Adipose tissue (tissue), 3 donors: Measurements from ENCODE around the gene DNAJC13. TPM values are rescaled to one million over a fixed set of nuclear protein-coding genes. Genes with fewer than 3 reads are reported as not detected.

Experiments used
- H3K27ac ChIP-seq: one replicate; pipeline ENCODE4 v1.5.1; 2013; ENCODE audit warnings: low read depth, low read length
- WGBS, 3 donors: extraction: QIAGEN DNeasy Blood & Tissue Kit; methylation state at CpG; one replicate each; pipeline ENCODE4 v1.1.7; 2013; 5-methylcytosine and 5-hydroxymethylcytosine counted together
- polyA plus RNA-seq, 3 donors: library from polyadenylated mRNA; stranded (reverse); fragments of 200-250 nt; gene quantifications; one replicate each; pipeline ENCODE4 v1.2.3, GENCODE V29; 2013
- donor health status: healthy with polysubstance abuse.
- donor health status: Bipolar disorder and iron deficiency.
- donor health status: healthy.

Gene DNAJC13
- polyA plus RNA-seq, 3 donors = 5.7 to 15.3 (median 9.8) TPM

DNA sequence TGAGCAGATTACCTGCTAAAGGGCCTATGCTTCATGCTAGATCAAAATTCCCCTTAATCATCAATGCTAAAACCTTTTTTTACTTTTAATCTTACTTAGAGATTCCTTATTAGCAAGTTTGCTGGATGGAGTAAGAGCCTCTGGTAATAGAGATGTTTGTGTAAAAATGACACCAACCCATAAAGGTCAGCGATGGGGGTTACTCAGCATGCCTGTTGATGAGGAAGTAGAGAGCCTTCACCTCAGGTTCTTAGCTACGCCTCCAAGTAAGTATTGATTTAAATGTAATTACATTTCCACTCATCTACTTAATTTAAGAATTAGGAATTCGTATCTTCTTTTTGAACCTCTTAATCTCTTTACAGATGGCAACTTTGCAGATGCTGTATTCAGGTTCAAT is 38.8 kb downstream of the DNAJC13 start:
- 64 to 97% (median 75%) methylated on average over 3 of the region's 3 CpGs for WGBS, 3 donors

DNA sequence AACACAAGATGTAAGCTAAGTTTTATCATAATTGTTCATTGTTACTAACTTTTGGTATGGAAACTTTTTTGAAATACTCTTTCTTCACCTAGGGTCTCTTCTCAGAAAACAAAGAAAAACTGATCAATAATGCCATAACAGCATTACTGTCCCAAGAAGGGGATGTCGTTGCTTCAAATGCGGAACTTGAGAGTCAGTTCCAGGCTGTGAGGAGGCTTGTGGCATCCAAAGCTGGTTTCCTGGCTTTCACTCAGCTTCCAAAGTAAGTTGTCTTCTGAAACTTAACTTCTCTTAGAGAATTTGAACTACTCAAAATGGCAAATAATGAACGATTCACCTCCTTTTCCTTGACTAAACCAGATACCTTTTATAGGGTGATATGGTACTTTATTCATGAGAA is 39.3 kb downstream of the DNAJC13 start:
- 66 to 88% (median 76%) methylated on average over 3 of the region's 3 CpGs for WGBS, 3 donors
- no peak overlapping the region for H3K27ac ChIP-seq

More for the DNA sequence above, 38.8 kb downstream of the DNAJC13 start:
- no peak overlapping the region for H3K27ac ChIP-seq

DNA sequence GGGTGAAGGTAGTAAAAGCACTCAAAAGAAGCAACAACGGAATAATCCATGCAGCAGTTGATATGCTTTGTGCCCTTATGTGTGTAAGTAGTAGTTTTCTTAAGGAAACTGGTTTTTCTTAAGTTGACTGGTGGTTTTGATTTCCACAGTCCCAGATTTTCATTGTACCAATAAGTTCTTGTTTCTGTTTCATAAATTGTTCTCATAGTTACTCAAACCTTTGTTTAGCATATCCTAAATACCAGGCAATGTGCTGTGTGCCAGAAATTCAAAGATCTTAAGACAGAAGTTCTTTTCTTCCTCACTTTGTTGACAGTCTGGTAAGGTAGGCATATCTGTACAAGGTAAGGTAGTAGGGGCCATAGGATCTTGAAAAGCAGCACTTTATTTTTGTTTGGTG is 40.0 kb downstream of the DNAJC13 start:
- WGBS, 3 donors = 75 to 97% (median 85%) methylated on average over 1 of the region's 1 CpG
- H3K27ac ChIP-seq = no peak overlapping the region

DNA sequence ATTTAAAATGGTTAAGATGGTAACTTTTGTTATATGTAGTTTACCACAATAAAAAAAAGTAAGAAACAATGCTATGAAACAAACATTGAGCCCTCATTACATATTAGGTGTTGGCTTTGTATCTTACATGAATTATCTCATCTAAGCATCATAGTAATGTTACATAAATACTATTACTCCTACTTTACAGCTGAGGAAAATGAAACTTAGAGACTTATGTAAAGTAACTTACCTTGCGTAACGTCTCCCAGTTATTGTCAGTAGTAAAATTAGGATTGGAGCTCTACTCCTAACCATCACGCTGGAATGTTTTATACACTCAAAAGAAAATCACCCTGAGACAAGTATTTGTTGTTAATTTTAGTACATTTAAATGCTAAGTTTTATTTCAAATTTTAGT is 42.2 kb downstream of the DNAJC13 start:
- H3K27ac ChIP-seq = no peak overlapping the region
- whole genome bisulfite sequencing, 3 donors = 77 to 99% (median 84%) methylated on average over 3 of the region's 3 CpGs

DNA sequence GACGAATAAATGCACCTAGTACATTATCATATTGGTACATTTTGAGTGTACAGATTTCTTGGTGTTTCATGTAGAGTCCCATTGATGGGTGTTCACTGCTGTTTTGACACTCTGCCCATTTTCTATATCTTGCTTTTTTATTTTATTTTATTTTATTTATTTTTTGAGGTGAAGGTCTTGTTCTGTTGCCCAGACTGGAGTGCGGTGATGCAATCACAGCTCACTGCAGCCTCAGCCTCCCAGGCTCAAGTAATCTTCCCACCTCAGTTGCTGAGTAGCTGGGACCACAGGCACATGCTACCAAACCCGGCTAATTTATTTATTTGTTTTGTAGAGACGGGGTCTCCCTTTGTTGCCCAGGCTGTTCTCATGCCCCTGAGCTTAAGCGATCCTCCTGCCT is 44.2 kb downstream of the DNAJC13 start:
- WGBS, 3 donors = 95 to 99% (median 98%) methylated on average over 5 of the region's 5 CpGs
- no peak overlapping the region for H3K27ac ChIP-seq

DNA sequence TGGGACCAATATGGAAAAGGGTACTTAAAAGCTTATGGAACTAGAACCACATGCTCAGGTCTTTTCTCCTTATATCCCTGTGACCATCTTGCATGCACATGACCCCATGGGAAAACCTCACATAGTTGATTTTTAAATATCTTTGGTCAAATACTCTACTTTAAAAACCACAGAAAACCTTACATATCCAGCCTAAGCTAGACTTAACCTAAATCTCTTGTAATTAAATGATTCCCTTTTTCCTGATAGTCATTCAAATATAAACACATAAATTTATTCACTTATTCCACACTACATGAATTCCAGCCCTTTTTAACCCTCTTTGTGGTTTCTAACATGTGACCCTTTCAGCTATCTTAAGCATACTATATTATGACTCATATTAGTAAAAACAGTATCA is 46.8 kb downstream of the DNAJC13 start:
- no peak overlapping the region for H3K27ac ChIP-seq

DNA sequence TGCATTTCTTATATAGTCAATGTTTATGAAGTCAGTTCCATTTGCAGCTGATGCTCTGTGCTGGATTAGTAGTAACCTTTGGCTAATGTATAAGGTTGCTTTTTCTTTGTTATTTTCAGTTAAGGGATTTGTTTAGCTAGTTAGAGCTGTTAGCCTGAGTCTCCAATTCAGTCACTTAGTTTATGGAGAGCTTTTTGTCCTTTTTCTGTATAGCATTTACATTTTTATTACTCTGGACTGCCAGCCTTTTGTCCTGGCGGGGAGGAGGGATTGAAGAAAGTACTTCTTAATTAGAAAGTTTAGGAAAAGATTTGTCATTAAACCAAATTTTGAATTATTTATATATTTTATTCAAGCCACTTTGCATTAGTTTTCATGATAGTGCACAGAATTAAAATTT is 52.0 kb downstream of the DNAJC13 start:
- 51 to 100% (median 97%) methylated on average over 1 of the region's 1 CpG for whole genome bisulfite sequencing, 3 donors
- no peak overlapping the region for H3K27ac ChIP-seq

DNA sequence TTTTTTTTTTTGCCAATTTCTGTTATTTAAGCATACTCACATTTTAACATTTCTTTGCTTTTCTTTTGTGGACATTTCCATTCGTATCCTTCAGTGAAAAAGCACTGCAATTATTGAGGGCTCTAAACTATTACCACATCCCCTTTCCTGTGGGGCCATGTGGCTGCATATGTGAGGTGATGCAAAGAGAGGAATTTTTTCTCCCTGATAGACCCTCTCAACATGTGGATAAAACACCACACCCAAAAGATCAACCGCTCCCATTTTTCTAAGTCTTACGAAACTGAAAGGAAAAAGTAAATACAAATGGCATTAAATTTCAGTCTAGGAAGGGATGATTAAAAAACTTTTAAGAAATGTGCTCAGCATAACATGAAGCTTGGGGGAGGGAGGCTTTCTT is 68.8 kb downstream of the DNAJC13 start:
- no peak overlapping the region for H3K27ac ChIP-seq
- 47 to 86% (median 60%) methylated on average over 3 of the region's 3 CpGs for WGBS, 3 donors

DNA sequence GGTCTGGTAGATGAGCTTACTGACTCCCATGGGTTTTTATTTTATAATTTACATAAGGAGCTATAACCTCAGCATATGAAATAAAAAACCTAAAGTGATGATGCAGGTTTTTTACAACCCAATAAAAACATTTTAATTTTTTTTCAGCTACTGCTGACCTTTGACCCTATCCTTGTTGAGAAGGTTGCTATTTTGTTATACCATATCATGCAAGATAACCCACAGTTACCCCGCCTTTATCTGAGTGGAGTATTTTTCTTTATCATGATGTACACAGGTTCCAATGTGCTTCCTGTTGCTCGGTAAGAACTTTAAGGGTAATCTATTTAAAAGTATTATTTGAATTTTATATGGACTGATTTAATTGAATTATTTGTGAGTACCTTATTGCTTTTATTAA is 70.8 kb downstream of the DNAJC13 start:
- 46 to 81% (median 72%) methylated on average over 2 of the region's 2 CpGs for WGBS, 3 donors
- H3K27ac ChIP-seq = no peak overlapping the region

DNA sequence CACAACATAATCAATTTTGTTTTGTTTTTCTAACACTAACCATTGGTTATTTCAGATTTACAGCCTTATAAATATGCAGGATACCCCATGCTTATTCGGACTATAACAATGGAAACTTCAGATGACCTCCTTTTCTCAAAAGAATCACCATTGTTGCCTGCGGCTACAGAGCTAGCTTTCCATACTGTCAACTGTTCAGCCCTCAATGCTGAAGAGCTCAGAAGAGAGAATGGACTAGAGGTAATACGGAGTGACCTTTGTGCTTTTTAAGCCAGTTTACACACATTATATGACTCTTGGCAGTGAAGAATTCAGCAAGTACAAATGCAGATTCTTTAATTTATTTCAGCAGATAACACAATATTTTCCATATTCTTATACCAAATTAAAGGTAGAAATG is 81.8 kb downstream of the DNAJC13 start:
- no peak overlapping the region for H3K27ac ChIP-seq
- 95 to 96% (median 95%) methylated on average over 3 of the region's 3 CpGs for WGBS, 3 donors

DNA sequence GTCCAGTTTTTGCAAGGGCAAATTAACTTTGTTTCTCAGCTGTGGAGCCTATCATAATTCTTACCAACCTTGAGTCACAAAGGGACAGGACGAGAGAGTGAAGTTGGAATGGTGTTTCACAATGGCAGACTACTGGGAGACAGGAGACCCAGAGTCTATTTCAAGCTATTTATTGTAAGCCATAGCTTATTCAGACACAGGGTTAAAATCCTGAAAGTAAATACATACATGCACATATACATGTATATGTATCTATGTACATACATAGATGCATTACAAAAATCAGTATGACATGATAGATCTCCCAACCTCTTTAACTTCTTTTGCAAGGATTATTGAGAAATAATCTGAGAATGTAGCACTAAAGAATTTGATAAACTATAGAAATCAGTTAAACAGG is 86.3 kb downstream of the DNAJC13 start:
- 63 to 92% (median 73%) methylated on average over 1 of the region's 1 CpG for WGBS, 3 donors
- H3K27ac ChIP-seq = no peak overlapping the region

DNA sequence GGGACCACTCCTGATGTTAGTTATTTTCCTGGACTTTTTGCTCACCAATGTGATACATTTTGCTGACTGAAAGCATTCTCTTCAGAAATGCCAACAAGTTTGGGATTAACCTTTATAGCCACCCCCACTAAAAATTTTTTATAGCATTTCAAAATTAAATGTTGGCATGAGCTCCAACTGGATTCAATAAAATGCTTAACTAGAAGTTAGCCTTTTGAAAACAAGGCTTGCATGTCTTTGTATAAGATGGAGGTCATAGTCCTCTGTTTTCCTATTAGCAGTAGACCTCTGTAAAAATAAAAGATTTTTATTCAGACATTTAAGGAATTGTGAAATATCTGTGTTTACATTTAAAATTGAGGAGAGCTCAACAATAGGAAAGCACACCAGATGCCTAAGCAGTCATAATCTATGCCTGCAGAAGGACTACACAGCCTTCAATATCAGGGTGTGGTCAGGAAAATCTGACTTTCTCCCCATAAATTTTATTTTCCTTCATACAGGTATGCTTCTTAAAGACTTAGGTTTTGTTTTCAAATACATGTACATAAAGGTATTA is 87.2 kb downstream of the DNAJC13 start:
- no peak overlapping the region for H3K27ac ChIP-seq

DNA sequence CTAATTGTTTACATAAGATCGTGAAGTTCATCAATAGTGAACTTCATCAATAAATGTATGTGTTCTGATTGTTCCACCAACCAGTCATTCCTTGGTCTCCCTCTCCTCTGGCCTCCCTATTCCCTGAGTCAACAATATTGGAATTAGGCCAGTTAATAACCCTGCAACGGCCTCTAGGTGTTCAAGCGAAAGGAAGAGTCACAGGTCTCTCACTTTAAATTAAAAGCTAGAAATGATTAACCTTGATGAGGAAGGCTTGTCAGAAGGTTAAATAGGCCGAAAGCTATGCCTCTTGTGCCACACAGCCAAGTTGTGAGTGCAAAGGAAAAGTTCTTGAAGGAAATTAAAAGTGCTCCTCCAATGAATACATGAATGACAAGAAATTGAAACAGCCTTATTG is 90.4 kb downstream of the DNAJC13 start:
- WGBS, 3 donors = 68 to 98% (median 96%) methylated on average over 4 of the region's 4 CpGs
- H3K27ac ChIP-seq = no peak overlapping the region

DNA sequence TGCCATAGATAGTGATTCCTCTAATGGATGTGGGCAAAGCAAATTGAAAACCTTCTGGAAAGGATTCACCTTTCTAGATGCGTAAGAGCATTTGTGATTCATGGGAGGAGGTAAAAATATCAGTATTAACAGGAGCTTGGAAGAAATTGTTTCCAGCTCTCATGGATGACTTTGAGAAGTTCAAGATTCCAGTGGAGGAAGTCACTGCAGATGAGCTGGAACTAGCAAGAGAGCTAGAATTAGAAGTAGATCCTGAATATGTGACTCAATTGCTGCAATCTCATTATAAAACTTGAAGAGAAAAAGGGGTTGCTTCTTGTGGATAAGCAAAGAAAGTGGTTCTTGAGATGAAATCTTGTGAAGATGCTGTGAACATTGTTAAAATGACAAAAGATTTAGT is 91.8 kb downstream of the DNAJC13 start:
- H3K27ac ChIP-seq = no peak overlapping the region
- WGBS, 3 donors = 97 to 100% (median 98%) methylated on average over 1 of the region's 1 CpG

DNA sequence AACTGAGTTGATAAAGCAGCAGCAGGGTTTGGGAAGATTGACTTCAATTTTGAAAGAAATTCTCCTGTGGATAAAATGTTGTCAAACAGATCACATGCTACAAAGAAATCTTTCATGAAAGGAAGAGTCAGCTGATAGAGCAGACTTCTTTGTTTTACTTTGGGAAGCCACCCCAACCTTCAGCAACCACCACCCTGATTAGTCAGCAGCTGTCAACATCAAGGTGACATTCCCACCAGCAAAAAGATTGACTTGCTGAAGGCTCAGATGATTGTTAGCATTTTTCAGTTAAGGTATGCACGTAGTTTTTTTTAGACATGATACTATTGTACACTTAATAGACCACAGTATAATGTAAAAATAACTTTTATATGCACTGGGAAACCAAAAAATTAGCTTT is 92.2 kb downstream of the DNAJC13 start:
- WGBS, 3 donors = 80 to 97% (median 91%) methylated on average over 1 of the region's 1 CpG

DNA sequence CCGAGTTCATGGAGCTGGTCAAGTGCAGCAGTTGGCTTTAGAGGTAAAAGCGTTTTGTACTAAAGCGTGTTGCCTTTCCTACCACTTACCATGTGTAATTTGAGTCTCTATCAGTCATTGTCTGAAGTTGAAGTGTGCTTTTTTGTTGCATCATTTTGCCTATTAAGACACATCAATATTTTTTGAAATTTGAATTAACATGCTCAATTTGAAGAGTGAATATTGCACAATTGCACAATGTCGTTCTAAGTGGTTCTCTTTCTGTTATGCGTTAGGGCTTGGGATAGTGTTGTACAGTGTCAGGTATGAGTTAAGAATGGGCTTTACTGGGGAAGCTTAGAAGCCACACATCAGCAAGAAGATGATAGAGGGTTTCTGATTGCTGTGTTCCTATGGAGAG is 95.8 kb downstream of the DNAJC13 start:
- no peak overlapping the region for H3K27ac ChIP-seq
- WGBS, 3 donors = 87 to 97% (median 93%) methylated on average over 5 of the region's 5 CpGs

More for the DNA sequence above, 92.2 kb downstream of the DNAJC13 start:
- no peak overlapping the region for H3K27ac ChIP-seq

DNA sequence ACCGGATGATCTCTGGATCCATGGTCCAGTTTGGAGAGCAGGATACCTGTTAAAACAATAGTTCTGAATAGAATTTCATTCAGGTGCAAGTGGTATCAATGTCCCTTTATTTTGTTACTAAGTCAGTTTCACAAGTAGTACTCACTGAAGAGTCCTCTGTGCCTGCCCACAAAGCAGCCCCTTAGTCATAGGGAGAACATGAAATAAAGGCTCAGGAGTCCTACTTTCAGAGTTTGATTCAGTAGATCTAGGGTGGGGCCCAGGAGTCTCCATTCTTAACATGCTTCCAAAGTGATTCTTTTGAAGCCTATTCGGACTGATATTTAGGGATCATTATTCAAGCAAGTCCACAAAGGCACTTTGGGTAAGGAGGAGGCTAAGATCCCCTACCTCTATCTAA is 100.0 kb downstream of the DNAJC13 start:
- WGBS, 3 donors = 96 to 97% (median 97%) methylated on average over 2 of the region's 2 CpGs
- H3K27ac ChIP-seq = no peak overlapping the region

DNA sequence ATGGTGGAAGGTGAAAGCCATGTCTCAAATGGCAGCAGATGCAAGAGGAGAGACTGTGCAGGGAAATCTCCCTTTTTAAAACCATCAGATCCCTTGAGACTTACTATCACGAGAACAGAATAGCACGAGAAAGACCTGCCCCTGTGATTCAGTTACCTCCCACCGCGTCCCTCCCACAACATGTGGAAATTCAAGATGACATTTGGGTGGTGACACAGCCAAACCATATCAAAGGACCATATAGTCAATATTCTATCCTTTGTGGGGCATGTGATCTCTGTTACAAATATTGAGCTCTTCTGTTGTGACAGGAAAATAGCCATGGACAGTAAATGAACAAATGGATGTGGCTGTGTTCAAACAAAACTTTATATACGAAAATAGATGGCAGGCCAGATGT is 102.6 kb downstream of the DNAJC13 start:
- H3K27ac ChIP-seq = no peak overlapping the region
- WGBS, 3 donors = 85 to 93% (median 91%) methylated on average over 5 of the region's 5 CpGs

DNA sequence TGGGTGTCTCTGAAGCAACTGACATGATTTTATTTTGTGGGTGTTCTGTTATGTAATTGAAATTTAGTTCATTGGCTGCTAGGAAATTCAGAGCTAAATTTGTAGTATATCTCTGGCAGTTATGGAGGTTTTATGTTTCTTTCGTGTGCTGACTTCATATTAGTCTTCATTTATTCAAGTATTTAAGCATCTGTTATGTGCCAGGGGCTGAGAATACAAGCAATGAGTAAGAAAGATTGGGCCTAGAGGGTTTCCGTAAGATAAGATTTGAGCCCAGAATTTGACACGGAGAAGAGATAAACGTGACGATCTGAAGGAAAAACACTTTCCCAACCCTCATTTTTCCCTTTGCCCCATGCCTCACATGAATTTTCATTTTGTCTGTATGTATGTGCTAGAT is 104.6 kb downstream of the DNAJC13 start:
- no peak overlapping the region for H3K27ac ChIP-seq
- WGBS, 3 donors = 50 to 87% (median 83%) methylated on average over 5 of the region's 5 CpGs

DNA sequence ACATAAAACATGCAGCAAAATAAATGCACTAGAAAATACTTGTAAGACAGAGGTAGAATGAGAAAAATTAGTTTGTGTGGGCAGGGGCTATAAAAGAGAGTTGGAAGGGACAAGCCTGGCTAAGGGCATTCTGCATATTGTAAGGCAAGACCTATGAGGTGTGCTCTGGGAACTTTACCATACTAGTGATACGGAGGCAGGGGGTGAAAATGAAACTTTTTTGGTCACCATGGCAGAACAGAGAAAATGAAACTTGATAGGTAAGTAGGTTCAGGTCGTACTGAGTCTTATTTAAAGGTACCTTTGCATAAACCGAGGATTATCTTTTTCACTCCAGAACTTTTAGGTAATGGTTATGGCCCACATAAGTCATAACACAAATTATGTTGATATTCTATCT is 105.1 kb downstream of the DNAJC13 start:
- no peak overlapping the region for H3K27ac ChIP-seq
- 66 to 82% (median 82%) methylated on average over 3 of the region's 3 CpGs for WGBS, 3 donors

DNA sequence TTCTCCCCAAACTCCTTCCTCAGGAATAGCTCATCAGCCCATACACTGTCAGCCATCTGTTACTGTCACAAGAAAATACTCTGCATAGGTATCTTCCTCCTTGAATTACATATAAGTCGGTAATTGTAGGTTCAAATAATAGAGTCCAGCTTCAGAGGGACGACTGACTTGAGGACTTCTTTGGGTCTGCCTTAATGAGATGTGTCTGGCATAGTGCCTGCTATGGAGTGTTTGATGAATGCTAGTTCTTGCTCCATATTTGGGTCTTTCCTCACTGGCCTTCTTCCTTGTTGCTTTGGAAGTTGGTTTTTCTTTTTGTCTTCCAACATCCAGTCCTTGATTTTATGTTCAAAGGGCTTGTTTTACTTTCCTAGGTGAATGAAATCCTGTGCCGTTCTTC is 113.3 kb downstream of the DNAJC13 start:
- 77 to 90% (median 89%) methylated on average over 3 of the region's 3 CpGs for WGBS, 3 donors
- H3K27ac ChIP-seq = no peak overlapping the region
